CD4-positive, alpha-beta T cell (primary cell): Measurements from ENCODE around the gene NRAP. TPM values are rescaled to one million over a fixed set of nuclear protein-coding genes. Genes with fewer than 3 reads are reported as not detected.

Experiments
- ATAC-seq: fragments of 200-7000 bp; cut with Tn5 transposase; one replicate; pipeline ENCODE4 v1.10.0; 2022; ENCODE audit warnings: mild to moderate bottlenecking; ENCODE audit not compliant: poor library complexity
- CTCF ChIA-PET: fragments of 350-600 bp; sonication (Branson Sonifier 250); formaldehyde crosslinking; loops from one replicate; lab custom pipeline; 2021; ENCODE audit warnings: antibody characterized with exemption, inconsistent platforms; lab: Charles Lee
- POLR2A ChIA-PET: fragments of 350-600 bp; sonication (Branson Sonifier 250); formaldehyde crosslinking; loops from one replicate; lab custom pipeline; 2021; ENCODE audit warnings: antibody characterized with exemption, inconsistent platforms; lab: Charles Lee
- DNase-seq, 14 experiments: peaks; one replicate each; pipeline ENCODE4 v3.0.0-alpha.2; 2013 to 2020; ENCODE audit warnings: mixed read lengths in 2 of 14
- H3K27ac ChIP-seq, 2 donors: one replicate each; pipeline versions ENCODE4 v1.5.1 to v1.7.0; 2013; ENCODE audit warnings: low read length in 2 of 2, low read depth in 1 of 2, mild to moderate bottlenecking in 1 of 2
- H3K27me3 ChIP-seq, 2 experiments: 1 replicate in 1 of 2; 2 replicates in 1 of 2; pipeline versions ENCODE4 v1.6.1 to v1.7.0; 2013; ENCODE audit warnings: low read length in 2 of 2, control low read depth in 1 of 2, mild to moderate bottlenecking in 1 of 2, moderate library complexity in 1 of 2; ENCODE audit not compliant: insufficient read depth in 2 of 2, control insufficient read depth in 1 of 2
- H3K36me3 ChIP-seq: one replicate; pipeline ENCODE4 v1.6.1; 2013; ENCODE audit warnings: low read length, control low read depth; ENCODE audit not compliant: insufficient read depth
- H3K4me1 ChIP-seq: one replicate; pipeline ENCODE4 v1.6.1; 2013; ENCODE audit warnings: low read length, control low read depth; ENCODE audit not compliant: insufficient read depth
- H3K4me3 ChIP-seq: one replicate; pipeline ENCODE4 v1.5.1; 2013; ENCODE audit warnings: mild to moderate bottlenecking, low read length, moderate library complexity
- H3K9me3 ChIP-seq, 2 experiments: 1 replicate in 1 of 2; 2 replicates in 1 of 2; pipeline versions ENCODE4 v1.6.1 to v1.7.0; 2013; ENCODE audit warnings: low read length in 2 of 2, mild to moderate bottlenecking in 2 of 2, control low read depth in 1 of 2, moderate library complexity in 1 of 2; ENCODE audit not compliant: control insufficient read depth in 1 of 2, insufficient read depth in 1 of 2
- H3K27ac Mint-ChIP-seq: one replicate; pipeline ENCODE4 v1.8.0; 2020; ENCODE audit warnings: mixed read lengths
- H3K27me3 Mint-ChIP-seq: one replicate; pipeline ENCODE4 v1.8.0; 2021; ENCODE audit warnings: mixed read lengths
- H3K36me3 Mint-ChIP-seq: one replicate; pipeline ENCODE4 v1.8.0; 2021; ENCODE audit warnings: low read depth, mixed read lengths
- H3K4me1 Mint-ChIP-seq: one replicate; pipeline ENCODE4 v1.8.0; 2021; ENCODE audit warnings: low read depth, mixed read lengths
- H3K4me3 Mint-ChIP-seq: one replicate; pipeline ENCODE4 v1.8.0; 2020; ENCODE audit warnings: mild to moderate bottlenecking, mixed read lengths
- H3K9me3 Mint-ChIP-seq: one replicate; pipeline ENCODE4 v1.8.0; 2020; ENCODE audit warnings: mixed read lengths
- intact Hi-C, 2 experiments: fragments of 100-400 bp; cut with DNase I in 1 of 2; cut with micrococcal nuclease in 1 of 2; formaldehyde crosslinking; loops; one replicate each; pipeline versions ENCODE4 v1.15.1 to v1.9.0; 2023 to 2025; cut with DNase I, micrococcal nuclease
- total RNA-seq, 174 experiments: library from RNA in 2 of 174; stranded (reverse) in 2 of 174; gene quantifications; one replicate each; pipeline ENCODE4 v1.2.3 and lab custom pipeline; 2021 to 2026
- TF ChIP-seq, protein P1 (sequence below): fragments of 200-600 bp; IDR thresholded peaks from one replicate; pipeline ENCODE4 v1.8.0; 2022; ENCODE audit warnings: antibody characterized with exemption, mild to moderate bottlenecking

NRAP gene
- total RNA-seq, 2 experiments from 2014 or later, result not detected

- H3K27me3 ChIP-seq, result no peaks in the 10 kb centered on the region
- H3K27ac Mint-ChIP-seq, result no peak overlapping the region
Measured at GRCh38 chr10:113585949-113586348, 77.9 kb downstream of the NRAP start.

DNA sequence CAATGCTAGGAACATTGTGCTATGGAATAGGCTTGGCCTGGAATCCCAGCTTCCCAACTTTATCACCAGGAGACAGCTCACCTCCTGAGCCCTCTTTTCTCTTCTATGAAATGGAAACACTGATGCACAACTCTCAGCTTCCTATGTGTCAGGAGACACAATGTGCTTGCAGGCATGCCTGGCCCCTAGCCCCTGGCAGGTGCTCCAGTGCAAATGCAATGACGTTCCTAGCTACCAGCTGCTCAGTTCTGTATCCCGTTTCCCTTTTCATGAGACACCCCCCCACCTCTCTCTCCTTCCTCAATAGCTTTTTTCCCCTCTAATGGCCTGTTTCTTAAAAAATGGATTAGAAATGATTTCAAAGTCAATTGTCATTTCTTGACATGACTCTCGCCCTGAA is 80.3 kb downstream of the NRAP start:
- Histone ChIP-seq H3K9me3 (peaks cover 0 to 5% of the 10 kb centered on the region in 2 experiments), H3K36me3 (no peaks in the 10 kb centered on the region), H3K27me3 (peaks cover 0 to 5% of the 10 kb centered on the region in 2 experiments), H3K27ac (no peak overlapping the region), H3K4me3 (no peak overlapping the region), H3K4me1 (no peaks in the 10 kb centered on the region)
- TF ChIP-seq, protein P1, sequence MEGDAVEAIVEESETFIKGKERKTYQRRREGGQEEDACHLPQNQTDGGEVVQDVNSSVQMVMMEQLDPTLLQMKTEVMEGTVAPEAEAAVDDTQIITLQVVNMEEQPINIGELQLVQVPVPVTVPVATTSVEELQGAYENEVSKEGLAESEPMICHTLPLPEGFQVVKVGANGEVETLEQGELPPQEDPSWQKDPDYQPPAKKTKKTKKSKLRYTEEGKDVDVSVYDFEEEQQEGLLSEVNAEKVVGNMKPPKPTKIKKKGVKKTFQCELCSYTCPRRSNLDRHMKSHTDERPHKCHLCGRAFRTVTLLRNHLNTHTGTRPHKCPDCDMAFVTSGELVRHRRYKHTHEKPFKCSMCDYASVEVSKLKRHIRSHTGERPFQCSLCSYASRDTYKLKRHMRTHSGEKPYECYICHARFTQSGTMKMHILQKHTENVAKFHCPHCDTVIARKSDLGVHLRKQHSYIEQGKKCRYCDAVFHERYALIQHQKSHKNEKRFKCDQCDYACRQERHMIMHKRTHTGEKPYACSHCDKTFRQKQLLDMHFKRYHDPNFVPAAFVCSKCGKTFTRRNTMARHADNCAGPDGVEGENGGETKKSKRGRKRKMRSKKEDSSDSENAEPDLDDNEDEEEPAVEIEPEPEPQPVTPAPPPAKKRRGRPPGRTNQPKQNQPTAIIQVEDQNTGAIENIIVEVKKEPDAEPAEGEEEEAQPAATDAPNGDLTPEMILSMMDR, result no peak
- intact Hi-C loops, result no loop called here
- Mint-ChIP-seq H3K27me3 (peaks cover 16% of the 10 kb centered on the region), H3K4me3 (no peak overlapping the region), H3K27ac (no peak overlapping the region), H3K36me3 (no peaks in the 10 kb centered on the region), H3K9me3 (no peaks in the 10 kb centered on the region), H3K4me1 (no peaks in the 10 kb centered on the region)
- CTCF ChIA-PET, result no interaction called here
- DNase-seq (no peak), ATAC-seq (no peak)
- POLR2A ChIA-PET, result no interaction called here

More at GRCh38 chr10:113585949-113586348, 77.9 kb downstream of the NRAP start:
- Histone ChIP-seq H3K4me3 (no peak overlapping the region), H3K4me1 (no peaks in the 10 kb centered on the region), H3K9me3 (no peaks in the 10 kb centered on the region), H3K36me3 (no peaks in the 10 kb centered on the region), H3K27ac (no peak overlapping the region)
- DNase-seq (no peak), ATAC-seq (no peak)
- TF ChIP-seq, protein P1, result no peak
- intact Hi-C loops, result no loop called here
- Mint-ChIP-seq H3K36me3 (no peaks in the 10 kb centered on the region), H3K4me1 (no peaks in the 10 kb centered on the region), H3K9me3 (no peaks in the 10 kb centered on the region), H3K27me3 (peaks cover 13% of the 10 kb centered on the region), H3K4me3 (no peak overlapping the region)
- CTCF ChIA-PET, result no interaction called here
- POLR2A ChIA-PET, result no interaction called here

DNA sequence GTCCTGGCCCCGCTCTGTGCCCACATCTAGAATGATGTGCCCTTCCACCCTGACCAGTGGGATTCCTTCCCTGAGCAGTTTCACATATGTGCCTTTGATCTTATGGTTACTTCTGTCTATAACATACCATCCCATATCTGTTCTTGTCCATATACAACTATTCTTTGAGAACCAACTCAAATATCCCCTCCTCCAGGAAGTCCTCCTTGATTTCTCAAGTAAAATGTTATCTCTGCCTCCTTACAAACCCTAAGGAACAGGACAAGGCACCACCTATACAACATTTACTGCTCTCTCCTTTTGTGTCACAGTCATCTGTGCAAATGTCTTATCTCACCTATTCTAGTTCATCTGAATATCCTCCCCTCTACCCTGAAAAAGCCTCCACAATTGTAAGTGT is 82.7 kb downstream of the NRAP start:
- CTCF ChIA-PET, result no interaction called here

More for the DNA sequence above, 82.7 kb downstream of the NRAP start:
- DNase-seq (no peak), ATAC-seq (no peak)
- Mint-ChIP-seq H3K27me3 (peaks cover 16% of the 10 kb centered on the region), H3K4me3 (no peak overlapping the region), H3K9me3 (no peaks in the 10 kb centered on the region), H3K36me3 (no peaks in the 10 kb centered on the region), H3K4me1 (no peaks in the 10 kb centered on the region), H3K27ac (no peak overlapping the region)
- Histone ChIP-seq H3K27ac (no peak overlapping the region), H3K4me1 (no peaks in the 10 kb centered on the region), H3K27me3 (peaks cover 0 to 5% of the 10 kb centered on the region in 2 experiments), H3K36me3 (no peaks in the 10 kb centered on the region), H3K4me3 (no peak overlapping the region), H3K9me3 (peaks cover 0 to 5% of the 10 kb centered on the region in 2 experiments)
- intact Hi-C loops, result no loop called here
- POLR2A ChIA-PET, result no interaction called here
- TF ChIP-seq, protein P1, result no peak
